Stomach smooth muscle (tissue), 2 donors: ENCODE measurements around the gene CTR9.

Experiments
- H3K27ac ChIP-seq: one replicate; pipeline ENCODE4 v1.7.0; 2013; ENCODE audit warnings: mild to moderate bottlenecking, low read length, inconsistent platforms
- H3K27me3 ChIP-seq, 2 donors: one replicate each; pipeline ENCODE4 v1.7.0; 2013; ENCODE audit warnings: low read length in 2 of 2; ENCODE audit not compliant: insufficient read depth in 2 of 2, control insufficient read depth in 1 of 2
- H3K36me3 ChIP-seq, 2 donors: one replicate each; pipeline ENCODE4 v1.7.0; 2013; ENCODE audit warnings: low read length in 2 of 2; ENCODE audit not compliant: control insufficient read depth in 2 of 2, insufficient read depth in 2 of 2
- H3K4me1 ChIP-seq: one replicate; pipeline ENCODE4 v1.7.0; 2013; ENCODE audit warnings: low read length; ENCODE audit not compliant: control insufficient read depth, insufficient read depth
- H3K4me3 ChIP-seq, 2 donors: one replicate each; pipeline ENCODE4 v1.7.0; 2013; ENCODE audit warnings: low read length in 2 of 2
- H3K9ac ChIP-seq, 2 donors: one replicate each; pipeline ENCODE4 v1.7.0; 2013; ENCODE audit warnings: low read length in 2 of 2, mild to moderate bottlenecking in 1 of 2
- H3K9me3 ChIP-seq, 2 donors: one replicate each; pipeline ENCODE4 v1.7.0; 2013; ENCODE audit warnings: low read length in 2 of 2; ENCODE audit not compliant: control insufficient read depth in 2 of 2
- donor health status: healthy.
- donor health status: Pancreatic carcinoma.

CTR9 gene

GRCh38 chr11:10762913-10763421 is 11.9 kb downstream of the CTR9 start:
- H3K9me3 ChIP-seq = no peaks in the 10 kb centered on the region
- peaks cover 39 to 58% of the 10 kb centered on the region in 2 donors for H3K36me3 ChIP-seq
- no peaks in the 10 kb centered on the region for H3K4me1 ChIP-seq
- H3K27ac ChIP-seq = no peak overlapping the region
- H3K27me3 ChIP-seq = no peaks in the 10 kb centered on the region
- no peak overlapping the region for H3K4me3 ChIP-seq
- no peak overlapping the region for H3K9ac ChIP-seq

- H3K4me3 ChIP-seq = no peak overlapping the region
- H3K36me3 ChIP-seq = peaks cover 36 to 51% of the 10 kb centered on the region in 2 donors
- H3K27me3 ChIP-seq = no peaks in the 10 kb centered on the region
- no peak overlapping the region for H3K9ac ChIP-seq
- no peaks in the 10 kb centered on the region for H3K9me3 ChIP-seq
- no peak overlapping the region for H3K27ac ChIP-seq
- no peaks in the 10 kb centered on the region for H3K4me1 ChIP-seq
Measured at GRCh38 chr11:10763766-10764165, 12.7 kb downstream of the CTR9 start.

GRCh38 chr11:10764412-10764811 is 13.4 kb downstream of the CTR9 start:
- Histone ChIP-seq H3K9ac (no peak overlapping the region), H3K4me3 (no peak overlapping the region), H3K36me3 (peaks cover 36 to 48% of the 10 kb centered on the region in 2 donors), H3K27me3 (no peaks in the 10 kb centered on the region), H3K27ac (no peak overlapping the region), H3K4me1 (no peaks in the 10 kb centered on the region), H3K9me3 (no peaks in the 10 kb centered on the region)

GRCh38 chr11:10770626-10771254 is 19.7 kb downstream of the CTR9 start:
- Histone ChIP-seq H3K9ac (no peak overlapping the region), H3K9me3 (no peaks in the 10 kb centered on the region), H3K27ac (no peak overlapping the region), H3K4me3 (no peak overlapping the region), H3K27me3 (no peaks in the 10 kb centered on the region), H3K36me3 (peaks cover 54 to 59% of the 10 kb centered on the region in 2 donors), H3K4me1 (no peaks in the 10 kb centered on the region)

- Histone ChIP-seq H3K36me3 (peaks cover 54 to 59% of the 10 kb centered on the region in 2 donors), H3K9me3 (no peaks in the 10 kb centered on the region), H3K4me3 (no peak overlapping the region), H3K27ac (no peak overlapping the region), H3K4me1 (no peaks in the 10 kb centered on the region), H3K27me3 (no peaks in the 10 kb centered on the region), H3K9ac (no peak overlapping the region)
Measured at GRCh38 chr11:10771457-10771856, 20.4 kb downstream of the CTR9 start.

GRCh38 chr11:10774811-10775210 is 23.8 kb downstream of the CTR9 start:
- Histone ChIP-seq H3K4me3 (no peak overlapping the region), H3K27ac (no peak overlapping the region), H3K9me3 (no peaks in the 10 kb centered on the region), H3K4me1 (no peaks in the 10 kb centered on the region), H3K36me3 (peaks cover 54 to 59% of the 10 kb centered on the region in 2 donors), H3K27me3 (no peaks in the 10 kb centered on the region), H3K9ac (no peak overlapping the region)

- Histone ChIP-seq H3K27ac (peak overlapping the region; percentile 67), H3K9ac (no peak overlapping the region), H3K4me1 (peaks cover 3% of the 10 kb centered on the region), H3K9me3 (no peaks in the 10 kb centered on the region), H3K4me3 (no peak overlapping the region), H3K27me3 (no peaks in the 10 kb centered on the region), H3K36me3 (peaks cover 42 to 47% of the 10 kb centered on the region in 2 donors)
Measured at GRCh38 chr11:10777393-10777793, 26.3 kb downstream of the CTR9 start.

- no peaks in the 10 kb centered on the region for H3K27me3 ChIP-seq
- H3K4me1 ChIP-seq = peaks cover 3% of the 10 kb centered on the region
- H3K36me3 ChIP-seq = peaks cover 40 to 43% of the 10 kb centered on the region in 2 donors
- peak overlapping the region; percentile 67 for H3K27ac ChIP-seq
- no peaks in the 10 kb centered on the region for H3K9me3 ChIP-seq
- H3K4me3 ChIP-seq = no peak overlapping the region
- H3K9ac ChIP-seq = no peak overlapping the region
Measured at GRCh38 chr11:10777806-10778205, 26.8 kb downstream of the CTR9 start.

GRCh38 chr11:10778217-10778970 is 27.3 kb downstream of the CTR9 start:
- Histone ChIP-seq H3K9ac (peak overlapping the region in 1 of 2 donors; percentile 21), H3K27ac (peak overlapping the region; percentile 67), H3K27me3 (no peaks in the 10 kb centered on the region), H3K4me3 (peak overlapping the region in 1 of 2 donors; percentile 29), H3K9me3 (no peaks in the 10 kb centered on the region), H3K36me3 (peaks cover 34 to 37% of the 10 kb centered on the region in 2 donors), H3K4me1 (peaks cover 3% of the 10 kb centered on the region)

- peaks cover 3% of the 10 kb centered on the region for H3K4me1 ChIP-seq
- peaks cover 29 to 31% of the 10 kb centered on the region in 2 donors for H3K36me3 ChIP-seq
- H3K9me3 ChIP-seq = no peaks in the 10 kb centered on the region
- peak overlapping the region; percentile 67 for H3K27ac ChIP-seq
- no peak overlapping the region for H3K4me3 ChIP-seq
- H3K9ac ChIP-seq = no peak overlapping the region
- no peaks in the 10 kb centered on the region for H3K27me3 ChIP-seq
Measured at GRCh38 chr11:10779086-10779485, 28.0 kb downstream of the CTR9 start.

GRCh38 chr11:10780040-10780439 is 29.0 kb downstream of the CTR9 start:
- Histone ChIP-seq H3K36me3 (peaks cover 21% of the 10 kb centered on the region in 2 donors), H3K9me3 (no peaks in the 10 kb centered on the region), H3K27me3 (no peaks in the 10 kb centered on the region), H3K4me3 (no peak overlapping the region), H3K9ac (no peak overlapping the region), H3K4me1 (peaks cover 8% of the 10 kb centered on the region), H3K27ac (no peak overlapping the region)
